ENCODE results near the gene CCDC80. TPM values are rescaled to one million over a fixed set of nuclear protein-coding genes. Genes with fewer than 3 reads are reported as not detected.

CCDC80 gene
- total and polyA plus RNA-seq, 2 of the 4 experiments (the other 2 are of a cell fraction), result 387 to 418 TPM

DNA sequence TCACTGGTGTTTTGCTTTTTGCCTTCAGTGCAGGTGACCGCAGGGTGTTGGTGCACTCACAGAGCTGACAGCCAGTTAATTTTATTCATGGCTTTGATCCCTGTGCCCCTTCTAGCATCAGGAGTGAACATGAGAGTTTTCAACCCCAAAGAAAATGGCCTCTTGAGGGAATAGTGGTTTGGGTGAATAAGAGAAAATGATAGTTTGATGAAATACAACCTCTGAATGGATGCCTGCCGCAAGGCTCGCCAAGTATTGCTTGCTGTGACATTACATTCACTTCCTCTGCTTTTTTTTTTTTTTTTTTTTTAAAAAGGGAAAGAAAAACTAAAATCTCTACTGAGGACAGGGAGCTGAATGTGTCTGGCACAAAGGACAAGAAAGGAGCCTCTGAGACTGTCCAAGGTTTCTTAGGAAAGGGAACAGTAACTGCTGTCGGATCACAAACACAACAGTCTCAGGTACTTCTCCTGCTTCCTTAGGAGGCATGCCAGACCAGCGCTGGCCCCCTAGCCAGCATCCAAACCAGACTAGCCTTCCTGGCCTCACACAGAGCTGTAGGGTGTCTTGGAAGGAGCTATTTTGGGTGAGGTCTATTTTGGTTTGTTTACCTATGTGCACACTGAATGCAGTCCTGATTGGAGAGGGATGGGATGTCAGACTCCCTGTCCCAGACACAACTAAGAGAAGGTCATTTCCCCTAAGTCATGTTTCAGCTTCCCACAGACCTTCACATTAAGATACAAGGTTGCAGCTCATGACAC, 29.0 kb downstream of the CCDC80 start:
- H3K27ac ChIP-seq (ENCODE audit: insufficient read depth, low read length), result no peak overlapping the region

More for the DNA sequence above, 29.0 kb downstream of the CCDC80 start:
- Histone ChIP-seq H3K9me1 (ENCODE audit: insufficient read depth, low read length) (no peaks in the 10 kb centered on the region), H2AK5ac (ENCODE audit: low read depth, low read length) (no peak overlapping the region), H3K4me3 (ENCODE audit: insufficient read depth, low read depth, low read length) (no peak overlapping the region), H3K4ac (ENCODE audit: low read depth, low read length) (no peak overlapping the region), H3K9ac (ENCODE audit: low read depth, low read length) (no peak overlapping the region), H2BK120ac (ENCODE audit: low read depth, low read length) (no peak overlapping the region), H2BK15ac (ENCODE audit: low read depth, low read length) (no peak overlapping the region), H2BK5ac (ENCODE audit: low read depth, low read length, poor library complexity, severe bottlenecking) (no peak overlapping the region), H3K18ac (ENCODE audit: low read depth, low read length) (no peak overlapping the region), H4K20me1 (ENCODE audit: insufficient read depth, low read length) (no peaks in the 10 kb centered on the region), H3K9me3 (ENCODE audit: control insufficient read depth, insufficient read depth, low read length) (no peaks in the 10 kb centered on the region), H2AFZ (replicated peaks; ENCODE audit: low read length, poor library complexity) (no peak overlapping the region), H4K5ac (ENCODE audit: low read depth, low read length) (no peak overlapping the region), H3K4me2 (ENCODE audit: low read depth, low read length) (no peak overlapping the region), H3K36me3 (ENCODE audit: control insufficient read depth, insufficient read depth, low read length) (peaks cover 30% of the 10 kb centered on the region), H3K23ac (ENCODE audit: low read depth, low read length) (no peak overlapping the region), H3K14ac (replicated peaks; ENCODE audit: low read depth, low read length) (no peak overlapping the region), H3K27me3 (ENCODE audit: control insufficient read depth, insufficient read depth, low read length) (no peaks in the 10 kb centered on the region), H2BK20ac (ENCODE audit: low read depth, low read length) (no peak overlapping the region), H4K91ac (ENCODE audit: insufficient read depth, low read depth, low read length) (no peak overlapping the region), H3K79me1 (ENCODE audit: low read depth in 1 of 2, low read length in 2 of 2) (no peaks in the 10 kb centered on the region; a peak in 1 of 4 replicates), H4K8ac (ENCODE audit: low read depth in 2 of 2, low read length in 2 of 2) (no peak overlapping the region), H3K4me1 (ENCODE audit: control insufficient read depth, insufficient read depth, low read length) (no peaks in the 10 kb centered on the region), H3K56ac (ENCODE audit: extremely low read depth, insufficient read depth, low read length) (no peak overlapping the region), H2AK9ac (replicated peaks; ENCODE audit: low read depth, low read length, poor library complexity) (no peak overlapping the region)
- in situ Hi-C loops (cut with MboI; ENCODE audit: low sequenced_read_pairs) (no loop called here), dilution Hi-C loops (cut with HindIII; ENCODE audit: low sequenced_read_pairs, unreplicated experiment) (no loop called here), intact Hi-C loops (cut with micrococcal nuclease) (no loop called here)
- BruUV-seq (replicated peaks), result no TSS peak
- DNase-seq (no peak), ATAC-seq (ENCODE audit: low read depth) (no peak)
- ChIA-PET CTCF (no interaction called here), POLR2A (ENCODE audit: unreplicated experiment) (interaction anchor here (0.6 kb wide), 1 partner anchor 30 kb away, joined by 3 read pairs; no protein-coding TSS in a partner anchor)
- TF ChIP-seq MXI1 (IDR thresholded peaks at IDR 0.05; ENCODE audit: borderline replicate concordance, low read depth, low read length), result no peak
- TF ChIP-seq, protein P1, sequence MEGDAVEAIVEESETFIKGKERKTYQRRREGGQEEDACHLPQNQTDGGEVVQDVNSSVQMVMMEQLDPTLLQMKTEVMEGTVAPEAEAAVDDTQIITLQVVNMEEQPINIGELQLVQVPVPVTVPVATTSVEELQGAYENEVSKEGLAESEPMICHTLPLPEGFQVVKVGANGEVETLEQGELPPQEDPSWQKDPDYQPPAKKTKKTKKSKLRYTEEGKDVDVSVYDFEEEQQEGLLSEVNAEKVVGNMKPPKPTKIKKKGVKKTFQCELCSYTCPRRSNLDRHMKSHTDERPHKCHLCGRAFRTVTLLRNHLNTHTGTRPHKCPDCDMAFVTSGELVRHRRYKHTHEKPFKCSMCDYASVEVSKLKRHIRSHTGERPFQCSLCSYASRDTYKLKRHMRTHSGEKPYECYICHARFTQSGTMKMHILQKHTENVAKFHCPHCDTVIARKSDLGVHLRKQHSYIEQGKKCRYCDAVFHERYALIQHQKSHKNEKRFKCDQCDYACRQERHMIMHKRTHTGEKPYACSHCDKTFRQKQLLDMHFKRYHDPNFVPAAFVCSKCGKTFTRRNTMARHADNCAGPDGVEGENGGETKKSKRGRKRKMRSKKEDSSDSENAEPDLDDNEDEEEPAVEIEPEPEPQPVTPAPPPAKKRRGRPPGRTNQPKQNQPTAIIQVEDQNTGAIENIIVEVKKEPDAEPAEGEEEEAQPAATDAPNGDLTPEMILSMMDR (conservative IDR thresholded peaks at IDR 0.05; ENCODE audit: low read depth, low read length), result no peak
- TF ChIP-seq SMC3 (IDR thresholded peaks at IDR 0.05; ENCODE audit: low read depth, low read length), result no peak
- TF ChIP-seq ELK1 (IDR thresholded peaks at IDR 0.05; ENCODE audit: borderline replicate concordance, low read depth, low read length), result no peak
- no peak for TF ChIP-seq NFE2L2 (IDR thresholded peaks at IDR 0.05; ENCODE audit: low read depth, low read length)
- no peak for TF ChIP-seq RFX5 (IDR thresholded peaks at IDR 0.05; ENCODE audit: low read depth, low read length)
- no peak for TF ChIP-seq CEBPB (IDR thresholded peaks at IDR 0.05; ENCODE audit: low read depth, low read length)
- 86% methylated on average over 1 of the region's 5 CpGs; no CpG with 5 or more reads in 1 of the 2 experiments for WGBS, 2 experiments (ENCODE audit: extremely low coverage in 2 of 2, insufficient read length in 1 of 2)

Measured in IMR-90 (cell line).